HEK293 (cell line): ENCODE data around the gene KRT78.

ENCODE experiments used
- CTCF ChIA-PET: fragments of 350-600 bp; formaldehyde crosslinking; extraction: SDS; loops from one replicate; lab custom pipeline; 2021; ENCODE audit warnings: antibody characterized with exemption; lab: Yijun Ruan, JAX
- POLR2A ChIA-PET: fragments of 300-600 bp; formaldehyde crosslinking; extraction: SDS; loops from one replicate; lab custom pipeline; 2020; ENCODE audit warnings: antibody characterized with exemption, inconsistent platforms; lab: Yijun Ruan, JAX
- H3K27ac ChIP-seq: fragments of 200-500 bp; sonication (Bioruptor generic); 2 replicates; pipeline ENCODE4 v1.5.1; 2014; ENCODE audit warnings: low read depth, low read length, control low read depth, inconsistent platforms; ENCODE audit errors: extremely low read depth
- H3K36me3 ChIP-seq, 2 experiments: fragments of 200-500 bp in 1 of 2; sonication (Bioruptor generic) in 1 of 2; 1 replicate in 1 of 2; 2 replicates in 1 of 2; pipeline ENCODE4 v1.5.1; 2014 to 2017; ENCODE audit warnings: inconsistent platforms in 2 of 2, low read length in 2 of 2; ENCODE audit not compliant: control insufficient read depth in 2 of 2, insufficient read depth in 1 of 2
- H3K4me1 ChIP-seq: fragments of 200-500 bp; sonication (Bioruptor generic); 2 replicates; pipeline ENCODE4 v1.5.1; 2014; ENCODE audit warnings: mild to moderate bottlenecking, low read length, inconsistent platforms; ENCODE audit not compliant: control insufficient read depth, insufficient read depth
- H3K4me3 ChIP-seq: 2 replicates; pipeline ENCODE4 v1.5.1; 2011; ENCODE audit warnings: low read depth, mild to moderate bottlenecking, control low read depth, low read length, moderate library complexity
- H3K9me3 ChIP-seq: fragments of 200-500 bp; sonication (Bioruptor generic); 2 replicates; pipeline ENCODE4 v1.5.1; 2014; ENCODE audit warnings: low read depth, low read length, inconsistent platforms; ENCODE audit not compliant: control insufficient read depth, insufficient read depth
- GLIS1 ChIP-seq: fragments of 450-650 bp; formaldehyde crosslinking; IDR thresholded peaks from 2 replicates; pipeline ENCODE4 v1.5.1; 2016; ENCODE audit warnings: missing biosample characterization, missing genetic modification characterization
- OVOL3 ChIP-seq: fragments of 450-650 bp; formaldehyde crosslinking; IDR thresholded peaks from 2 replicates; pipeline ENCODE4 v1.5.1; 2016; ENCODE audit warnings: missing biosample characterization, missing genetic modification characterization
- PRDM1 ChIP-seq: fragments of 450-650 bp; formaldehyde crosslinking; IDR thresholded peaks from 2 replicates; pipeline ENCODE4; 2016; ENCODE audit warnings: missing biosample characterization, missing genetic modification characterization
- SP2 ChIP-seq: fragments of 450-650 bp; formaldehyde crosslinking; IDR thresholded peaks from 2 replicates; pipeline ENCODE4 v1.5.1; 2016; ENCODE audit warnings: missing biosample characterization, missing genetic modification characterization
- ZBTB11 ChIP-seq: fragments of 450-650 bp; formaldehyde crosslinking; conservative IDR thresholded peaks from 2 replicates; pipeline ENCODE4 v1.5.1; 2016; ENCODE audit warnings: low read depth, missing biosample characterization, missing genetic modification characterization
- ZBTB8A ChIP-seq: fragments of 450-650 bp; formaldehyde crosslinking; IDR thresholded peaks from 2 replicates; pipeline ENCODE4 v1.5.1; 2016; ENCODE audit warnings: missing biosample characterization, missing genetic modification characterization
- ZNF114 ChIP-seq: fragments of 450-650 bp; formaldehyde crosslinking; IDR thresholded peaks from 2 replicates; pipeline ENCODE4 v1.5.0; 2017; ENCODE audit warnings: missing biosample characterization, missing genetic modification characterization
- ZNF146 ChIP-seq: fragments of 450-650 bp; formaldehyde crosslinking; IDR thresholded peaks from 2 replicates; pipeline ENCODE4 v1.5.1; 2016; ENCODE audit warnings: missing biosample characterization, missing genetic modification characterization
- ZNF354C ChIP-seq: fragments of 450-650 bp; formaldehyde crosslinking; IDR thresholded peaks from 2 replicates; pipeline ENCODE4 v1.5.1; 2016; ENCODE audit warnings: missing biosample characterization, missing genetic modification characterization, low read depth, borderline replicate concordance
- ZNF514 ChIP-seq: fragments of 450-650 bp; formaldehyde crosslinking; IDR thresholded peaks from 2 replicates; pipeline ENCODE4 v1.5.1; 2016; ENCODE audit warnings: missing biosample characterization, missing genetic modification characterization
- ZNF571 ChIP-seq: fragments of 450-650 bp; formaldehyde crosslinking; IDR thresholded peaks from 2 replicates; pipeline ENCODE4 v1.5.0; 2017; ENCODE audit warnings: missing biosample characterization, missing genetic modification characterization
- ZNF623 ChIP-seq: fragments of 450-650 bp; formaldehyde crosslinking; IDR thresholded peaks from 2 replicates; pipeline ENCODE4 v1.5.1; 2016; ENCODE audit warnings: missing biosample characterization, missing genetic modification characterization
- ZNF639 ChIP-seq: fragments of 450-650 bp; formaldehyde crosslinking; IDR thresholded peaks from 2 replicates; pipeline ENCODE4 v1.5.1; 2016; ENCODE audit warnings: missing biosample characterization, missing genetic modification characterization
- ZNF701 ChIP-seq: fragments of 450-650 bp; formaldehyde crosslinking; IDR thresholded peaks from 2 replicates; pipeline ENCODE4 v1.5.1; 2016; ENCODE audit warnings: missing biosample characterization, missing genetic modification characterization
- ZSCAN23 ChIP-seq: fragments of 450-650 bp; formaldehyde crosslinking; IDR thresholded peaks from 2 replicates; pipeline ENCODE4 v1.5.1; 2016; ENCODE audit warnings: missing biosample characterization, missing genetic modification characterization
- ZXDB ChIP-seq: fragments of 450-650 bp; formaldehyde crosslinking; IDR thresholded peaks from 2 replicates; pipeline ENCODE4 v1.5.1; 2016; ENCODE audit warnings: missing biosample characterization, missing genetic modification characterization
- TF ChIP-seq, protein P1 (sequence below): fragments of 450-650 bp; formaldehyde crosslinking; conservative IDR thresholded peaks from 2 replicates; pipeline ENCODE4 v1.5.1; 2016; ENCODE audit warnings: low read depth, missing biosample characterization, missing genetic modification characterization
- TF ChIP-seq, protein P2 (sequence below): fragments of 450-650 bp; formaldehyde crosslinking; IDR thresholded peaks from 2 replicates; pipeline ENCODE4 v1.5.1; 2016; ENCODE audit warnings: missing biosample characterization, missing genetic modification characterization, borderline replicate concordance

KRT78 gene

DNA sequence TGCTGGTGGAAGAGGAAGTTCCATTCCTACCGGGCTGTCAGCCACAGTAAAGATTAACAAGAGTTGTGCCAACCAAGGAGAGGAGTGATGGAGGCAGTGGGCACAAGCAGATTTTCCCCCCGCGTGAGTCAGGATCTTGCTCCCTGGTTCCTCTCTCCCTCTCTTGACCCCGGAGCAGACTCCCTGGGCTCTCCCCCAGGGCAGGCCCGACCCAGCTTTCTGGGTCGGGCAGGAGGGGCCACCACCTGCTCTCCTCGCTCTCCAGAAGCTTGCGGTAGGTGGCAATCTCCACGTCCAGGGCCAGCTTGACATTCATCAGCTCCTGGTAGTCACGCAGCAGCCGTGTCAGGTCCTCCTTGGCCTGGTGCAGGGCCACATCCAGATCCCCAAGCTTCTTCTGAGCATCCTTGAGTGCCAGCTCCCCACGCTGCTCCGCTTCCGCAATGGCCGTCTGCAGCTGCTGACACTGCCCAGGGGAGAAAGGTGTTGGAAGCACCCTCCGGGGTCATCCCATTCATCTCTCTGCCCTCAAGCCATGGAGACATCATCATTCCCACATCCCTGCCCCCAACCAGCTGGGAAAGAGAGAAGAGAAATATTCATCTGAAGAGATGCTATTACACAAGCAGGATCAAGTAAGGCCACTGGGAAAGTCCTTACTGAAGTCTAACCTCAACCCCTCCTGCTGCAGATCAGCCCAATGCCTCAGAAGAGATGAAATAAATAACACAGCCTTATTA, 25.9 kb downstream of the KRT78 start (continued):
- TF ChIP-seq, protein P1, sequence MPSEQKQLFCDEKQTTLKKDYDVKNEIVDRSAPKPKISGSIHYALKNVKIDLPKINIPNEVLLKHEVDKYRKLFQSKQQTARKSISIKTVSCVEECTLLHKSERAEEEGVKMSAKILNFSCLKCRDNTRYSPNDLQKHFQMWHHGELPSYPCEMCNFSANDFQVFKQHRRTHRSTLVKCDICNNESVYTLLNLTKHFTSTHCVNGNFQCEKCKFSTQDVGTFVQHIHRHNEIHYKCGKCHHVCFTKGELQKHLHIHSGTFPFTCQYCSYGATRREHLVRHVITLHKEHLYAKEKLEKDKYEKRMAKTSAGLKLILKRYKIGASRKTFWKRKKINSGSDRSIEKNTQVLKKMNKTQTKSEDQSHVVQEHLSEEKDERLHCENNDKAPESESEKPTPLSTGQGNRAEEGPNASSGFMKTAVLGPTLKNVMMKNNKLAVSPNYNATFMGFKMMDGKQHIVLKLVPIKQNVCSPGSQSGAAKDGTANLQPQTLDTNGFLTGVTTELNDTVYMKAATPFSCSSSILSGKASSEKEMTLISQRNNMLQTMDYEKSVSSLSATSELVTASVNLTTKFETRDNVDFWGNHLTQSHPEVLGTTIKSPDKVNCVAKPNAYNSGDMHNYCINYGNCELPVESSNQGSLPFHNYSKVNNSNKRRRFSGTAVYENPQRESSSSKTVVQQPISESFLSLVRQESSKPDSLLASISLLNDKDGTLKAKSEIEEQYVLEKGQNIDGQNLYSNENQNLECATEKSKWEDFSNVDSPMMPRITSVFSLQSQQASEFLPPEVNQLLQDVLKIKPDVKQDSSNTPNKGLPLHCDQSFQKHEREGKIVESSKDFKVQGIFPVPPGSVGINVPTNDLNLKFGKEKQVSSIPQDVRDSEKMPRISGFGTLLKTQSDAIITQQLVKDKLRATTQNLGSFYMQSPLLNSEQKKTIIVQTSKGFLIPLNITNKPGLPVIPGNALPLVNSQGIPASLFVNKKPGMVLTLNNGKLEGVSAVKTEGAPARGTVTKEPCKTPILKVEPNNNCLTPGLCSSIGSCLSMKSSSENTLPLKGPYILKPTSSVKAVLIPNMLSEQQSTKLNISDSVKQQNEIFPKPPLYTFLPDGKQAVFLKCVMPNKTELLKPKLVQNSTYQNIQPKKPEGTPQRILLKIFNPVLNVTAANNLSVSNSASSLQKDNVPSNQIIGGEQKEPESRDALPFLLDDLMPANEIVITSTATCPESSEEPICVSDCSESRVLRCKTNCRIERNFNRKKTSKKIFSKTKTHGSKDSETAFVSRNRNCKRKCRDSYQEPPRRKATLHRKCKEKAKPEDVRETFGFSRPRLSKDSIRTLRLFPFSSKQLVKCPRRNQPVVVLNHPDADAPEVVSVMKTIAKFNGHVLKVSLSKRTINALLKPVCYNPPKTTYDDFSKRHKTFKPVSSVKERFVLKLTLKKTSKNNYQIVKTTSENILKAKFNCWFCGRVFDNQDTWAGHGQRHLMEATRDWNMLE (tag by site-specific recombination) = no peak

DNA sequence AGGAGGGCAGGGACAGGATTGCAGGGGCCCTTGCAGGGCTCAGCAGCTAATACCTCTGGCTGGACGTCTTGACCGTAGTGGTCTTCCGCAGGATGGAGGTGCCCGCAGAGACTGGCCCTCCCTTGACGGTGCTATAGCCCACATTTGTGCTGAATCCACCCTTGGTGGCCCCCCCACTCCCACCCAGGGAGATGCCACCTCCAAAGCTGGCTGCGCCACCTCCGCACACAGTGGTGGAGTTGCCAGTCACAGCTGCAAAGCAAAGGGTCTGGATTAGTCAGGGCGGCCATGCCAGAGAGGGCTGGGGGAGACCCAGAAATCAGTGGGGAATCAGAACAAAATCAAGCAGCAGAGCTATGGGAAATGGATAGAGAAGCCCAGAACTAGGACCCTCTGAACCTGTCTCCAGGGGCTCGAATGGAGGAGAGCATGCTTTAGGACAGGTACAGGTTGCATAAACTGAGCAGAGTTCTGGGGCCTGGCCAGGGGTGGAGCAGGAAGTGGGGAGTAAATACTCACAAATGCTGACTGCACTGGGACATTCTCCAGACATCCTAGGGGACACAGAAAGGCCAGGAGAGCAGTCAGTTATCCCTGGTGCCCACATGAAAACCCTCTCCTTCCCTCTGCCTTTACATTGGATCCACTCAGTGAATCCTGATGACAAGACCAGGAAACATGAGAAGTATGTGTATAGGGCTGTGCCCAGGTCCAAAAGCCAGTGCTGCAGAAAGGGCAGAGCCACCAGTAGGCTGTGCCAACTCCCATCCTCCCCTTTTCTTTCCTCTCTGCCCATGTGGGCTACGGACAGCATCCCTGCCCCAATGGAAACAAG, 26.8 kb downstream of the KRT78 start:
- POLR2A ChIA-PET = no interaction called here
- Histone ChIP-seq H3K9me3 (no peaks in the 10 kb centered on the region), H3K27ac (no peak overlapping the region), H3K4me3 (no peak overlapping the region), H3K36me3 (no peaks in the 10 kb centered on the region), H3K4me1 (no peaks in the 10 kb centered on the region)
- CTCF ChIA-PET = interaction anchor here (0.6 kb wide), 1 partner anchor 314 kb away, joined by 3 read pairs; no protein-coding TSS in a partner anchor
- TF ChIP-seq SP2 (tag by site-specific recombination) (no peak), ZXDB (tag by site-specific recombination) (no peak), ZBTB11 (no peak), OVOL3 (no peak), PRDM1 (tag by site-specific recombination) (no peak), ZNF639 (tag by site-specific recombination) (no peak), ZSCAN23 (tag by site-specific recombination) (no peak), ZNF623 (tag by site-specific recombination) (no peak), GLIS1 (no peak), ZNF571 (tag by site-specific recombination) (no peak), ZNF701 (no peak), ZBTB8A (no peak), ZNF514 (no peak), ZNF146 (tag by site-specific recombination) (no peak), ZNF354C (tag by site-specific recombination) (no peak), ZNF114 (tag by site-specific recombination) (no peak)
- TF ChIP-seq, protein P2, sequence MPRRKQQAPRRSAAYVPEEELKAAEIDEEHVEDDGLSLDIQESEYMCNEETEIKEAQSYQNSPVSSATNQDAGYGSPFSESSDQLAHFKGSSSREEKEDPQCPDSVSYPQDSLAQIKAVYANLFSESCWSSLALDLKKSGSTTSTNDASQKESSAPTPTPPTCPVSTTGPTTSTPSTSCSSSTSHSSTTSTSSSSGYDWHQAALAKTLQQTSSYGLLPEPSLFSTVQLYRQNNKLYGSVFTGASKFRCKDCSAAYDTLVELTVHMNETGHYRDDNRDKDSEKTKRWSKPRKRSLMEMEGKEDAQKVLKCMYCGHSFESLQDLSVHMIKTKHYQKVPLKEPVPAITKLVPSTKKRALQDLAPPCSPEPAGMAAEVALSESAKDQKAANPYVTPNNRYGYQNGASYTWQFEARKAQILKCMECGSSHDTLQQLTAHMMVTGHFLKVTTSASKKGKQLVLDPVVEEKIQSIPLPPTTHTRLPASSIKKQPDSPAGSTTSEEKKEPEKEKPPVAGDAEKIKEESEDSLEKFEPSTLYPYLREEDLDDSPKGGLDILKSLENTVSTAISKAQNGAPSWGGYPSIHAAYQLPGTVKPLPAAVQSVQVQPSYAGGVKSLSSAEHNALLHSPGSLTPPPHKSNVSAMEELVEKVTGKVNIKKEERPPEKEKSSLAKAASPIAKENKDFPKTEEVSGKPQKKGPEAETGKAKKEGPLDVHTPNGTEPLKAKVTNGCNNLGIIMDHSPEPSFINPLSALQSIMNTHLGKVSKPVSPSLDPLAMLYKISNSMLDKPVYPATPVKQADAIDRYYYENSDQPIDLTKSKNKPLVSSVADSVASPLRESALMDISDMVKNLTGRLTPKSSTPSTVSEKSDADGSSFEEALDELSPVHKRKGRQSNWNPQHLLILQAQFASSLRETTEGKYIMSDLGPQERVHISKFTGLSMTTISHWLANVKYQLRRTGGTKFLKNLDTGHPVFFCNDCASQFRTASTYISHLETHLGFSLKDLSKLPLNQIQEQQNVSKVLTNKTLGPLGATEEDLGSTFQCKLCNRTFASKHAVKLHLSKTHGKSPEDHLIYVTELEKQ (tag by site-specific recombination) = no peak
